ENCODE results near the gene PRKN. TPM values are rescaled to one million over a fixed set of nuclear protein-coding genes. Genes with fewer than 3 reads are reported as not detected.

Gene PRKN
- total RNA-seq, 1 donor from 2014 or later: 5.7 TPM

GRCh38 chr6:161658211-161658610 lies 1069.4 kb downstream of the PRKN start:
- DNase-seq (ENCODE audit: low spot score): no peak
- Mint-ChIP-seq H3K27ac (ENCODE audit: unreplicated experiment) (peak overlapping the region; percentile 18), H3K4me1 (ENCODE audit: low read depth) (peaks cover 10% of the 10 kb centered on the region), H3K27me3 (ENCODE audit: low read depth) (no peaks in the 10 kb centered on the region), H3K4me3 (ENCODE audit: unreplicated experiment) (no peak overlapping the region), H3K36me3 (ENCODE audit: low read depth) (peaks cover 3% of the 10 kb centered on the region), H3K9me3 (ENCODE audit: low read depth) (no peaks in the 10 kb centered on the region)
- TF ChIP-seq, protein P1, sequence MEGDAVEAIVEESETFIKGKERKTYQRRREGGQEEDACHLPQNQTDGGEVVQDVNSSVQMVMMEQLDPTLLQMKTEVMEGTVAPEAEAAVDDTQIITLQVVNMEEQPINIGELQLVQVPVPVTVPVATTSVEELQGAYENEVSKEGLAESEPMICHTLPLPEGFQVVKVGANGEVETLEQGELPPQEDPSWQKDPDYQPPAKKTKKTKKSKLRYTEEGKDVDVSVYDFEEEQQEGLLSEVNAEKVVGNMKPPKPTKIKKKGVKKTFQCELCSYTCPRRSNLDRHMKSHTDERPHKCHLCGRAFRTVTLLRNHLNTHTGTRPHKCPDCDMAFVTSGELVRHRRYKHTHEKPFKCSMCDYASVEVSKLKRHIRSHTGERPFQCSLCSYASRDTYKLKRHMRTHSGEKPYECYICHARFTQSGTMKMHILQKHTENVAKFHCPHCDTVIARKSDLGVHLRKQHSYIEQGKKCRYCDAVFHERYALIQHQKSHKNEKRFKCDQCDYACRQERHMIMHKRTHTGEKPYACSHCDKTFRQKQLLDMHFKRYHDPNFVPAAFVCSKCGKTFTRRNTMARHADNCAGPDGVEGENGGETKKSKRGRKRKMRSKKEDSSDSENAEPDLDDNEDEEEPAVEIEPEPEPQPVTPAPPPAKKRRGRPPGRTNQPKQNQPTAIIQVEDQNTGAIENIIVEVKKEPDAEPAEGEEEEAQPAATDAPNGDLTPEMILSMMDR (IDR thresholded peaks at IDR 0.05): no peak

DNA sequence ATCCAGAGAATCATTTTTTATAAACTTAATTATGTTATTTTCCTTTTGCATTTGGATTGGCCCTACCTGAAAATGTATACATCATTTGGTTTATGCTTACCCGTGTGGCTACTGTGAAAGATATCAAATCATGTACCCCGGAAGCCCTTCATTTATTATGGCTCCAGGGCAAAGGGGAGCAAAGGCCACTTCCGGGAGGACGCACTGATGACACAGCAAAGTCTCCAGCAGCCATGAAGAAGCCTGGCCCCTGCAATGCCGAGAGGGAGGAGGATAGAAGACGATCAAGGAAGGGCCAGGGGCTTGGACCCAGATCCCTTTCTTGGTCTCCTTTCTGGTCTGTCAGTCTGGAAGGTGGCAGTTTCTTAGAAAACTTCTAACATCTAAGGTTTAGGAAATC lies 1073.4 kb downstream of the PRKN start:
- Mint-ChIP-seq H3K27me3 (ENCODE audit: low read depth) (no peaks in the 10 kb centered on the region), H3K27ac (ENCODE audit: unreplicated experiment) (no peak overlapping the region), H3K36me3 (ENCODE audit: low read depth) (peaks cover 3% of the 10 kb centered on the region), H3K9me3 (ENCODE audit: low read depth) (peaks cover 8% of the 10 kb centered on the region), H3K4me3 (ENCODE audit: unreplicated experiment) (no peak overlapping the region), H3K4me1 (ENCODE audit: low read depth) (peaks cover 10% of the 10 kb centered on the region)
- no peak for DNase-seq (ENCODE audit: low spot score)
- TF ChIP-seq, protein P1 (IDR thresholded peaks at IDR 0.05): no peak

DNA sequence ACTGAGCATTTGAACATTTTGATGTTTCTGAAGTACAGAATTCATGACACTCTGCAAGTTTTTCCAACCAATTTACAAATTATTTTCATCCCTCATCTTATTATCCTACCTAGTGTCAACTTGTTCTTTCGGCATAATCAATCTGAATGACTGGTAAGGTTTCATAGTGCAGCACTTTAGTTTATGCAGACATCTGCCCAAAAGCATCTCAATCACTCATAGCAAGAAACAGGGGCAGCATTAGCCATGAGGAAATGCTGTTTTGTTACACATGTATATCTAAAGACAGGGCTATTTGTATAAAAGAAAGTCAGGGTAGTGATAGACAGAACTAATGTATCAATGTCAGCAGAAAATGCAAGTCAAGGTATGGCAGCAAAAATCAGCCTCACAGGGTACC lies 1075.6 kb downstream of the PRKN start:
- Mint-ChIP-seq H3K9me3 (ENCODE audit: low read depth) (peaks cover 8% of the 10 kb centered on the region), H3K27me3 (ENCODE audit: low read depth) (no peaks in the 10 kb centered on the region), H3K27ac (ENCODE audit: unreplicated experiment) (no peak overlapping the region), H3K36me3 (ENCODE audit: low read depth) (peaks cover 3% of the 10 kb centered on the region), H3K4me1 (ENCODE audit: low read depth) (peaks cover 6% of the 10 kb centered on the region), H3K4me3 (ENCODE audit: unreplicated experiment) (no peak overlapping the region)
- TF ChIP-seq, protein P1 (IDR thresholded peaks at IDR 0.05): no peak
- DNase-seq (ENCODE audit: low spot score): no peak

- Mint-ChIP-seq H3K27me3 (ENCODE audit: low read depth) (no peaks in the 10 kb centered on the region), H3K9me3 (ENCODE audit: low read depth) (peaks cover 8% of the 10 kb centered on the region), H3K4me1 (ENCODE audit: low read depth) (peaks cover 4% of the 10 kb centered on the region), H3K4me3 (ENCODE audit: unreplicated experiment) (no peak overlapping the region), H3K27ac (ENCODE audit: unreplicated experiment) (no peak overlapping the region), H3K36me3 (ENCODE audit: low read depth) (peaks cover 3% of the 10 kb centered on the region)
- no peak for DNase-seq (ENCODE audit: low spot score)
- TF ChIP-seq, protein P1 (IDR thresholded peaks at IDR 0.05): no peak
These were observed 1077.7 kb downstream of the PRKN start for GRCh38 chr6:161649841-161650240.

GRCh38 chr6:161649068-161649467 lies 1078.5 kb downstream of the PRKN start:
- Mint-ChIP-seq H3K4me1 (ENCODE audit: low read depth) (peaks cover 11% of the 10 kb centered on the region), H3K27me3 (ENCODE audit: low read depth) (no peaks in the 10 kb centered on the region), H3K27ac (ENCODE audit: unreplicated experiment) (no peak overlapping the region), H3K9me3 (ENCODE audit: low read depth) (peaks cover 8% of the 10 kb centered on the region), H3K36me3 (ENCODE audit: low read depth) (peaks cover 3% of the 10 kb centered on the region), H3K4me3 (ENCODE audit: unreplicated experiment) (no peak overlapping the region)
- DNase-seq (ENCODE audit: low spot score): no peak
- TF ChIP-seq, protein P1 (IDR thresholded peaks at IDR 0.05): no peak
